Bronchial epithelial cell (primary cell): ENCODE measurements around the gene RGS11. TPM values are rescaled to one million over a fixed set of nuclear protein-coding genes. Genes with fewer than 3 reads are reported as not detected.
"Not testable (repeated sequence)": the region's sequence is repeated elsewhere in the genome, so short reads cannot be mapped to it uniquely, and the experiment has no call there.

Experiments used
- DNase-seq: peaks from one replicate; pipeline ENCODE4 v3.0.0-alpha.2; 2010; ENCODE audit warnings: low read depth
- FAIRE-seq: peaks from 2 replicates; lab custom pipeline; 2011; peaks lifted over from hg19 to GRCh38; lab: Jason Lieb, UNC
- H3K27me3 ChIP-seq: 2 replicates; pipeline ENCODE4 v1.5.1; 2011; ENCODE audit warnings: low read length; ENCODE audit not compliant: control insufficient read depth, insufficient read depth
- H3K36me3 ChIP-seq: 2 replicates; pipeline ENCODE4 v1.5.1; 2011; ENCODE audit warnings: low read length; ENCODE audit not compliant: control insufficient read depth, insufficient read depth
- H3K4me3 ChIP-seq: 2 replicates; pipeline ENCODE4 v1.5.1; 2011; ENCODE audit warnings: mild to moderate bottlenecking, low read depth, low read length, control low read depth
- total RNA-seq: library from RNA; depleted of rRNA; stranded (reverse); fragments of >200 nt; gene quantifications from 2 replicates; pipeline ENCODE4 v1.2.1, GENCODE V29; 2014
- TF ChIP-seq, protein P1 (sequence below): IDR thresholded peaks from 2 replicates; pipeline ENCODE4 v1.5.1; 2011; ENCODE audit warnings: mild to moderate bottlenecking, moderate library complexity, low read length, control low read depth, inconsistent platforms; ENCODE audit not compliant: insufficient read depth, severe bottlenecking

The RGS11 gene
- total RNA-seq, 1 donor from 2014 or later = not detected

DNA sequence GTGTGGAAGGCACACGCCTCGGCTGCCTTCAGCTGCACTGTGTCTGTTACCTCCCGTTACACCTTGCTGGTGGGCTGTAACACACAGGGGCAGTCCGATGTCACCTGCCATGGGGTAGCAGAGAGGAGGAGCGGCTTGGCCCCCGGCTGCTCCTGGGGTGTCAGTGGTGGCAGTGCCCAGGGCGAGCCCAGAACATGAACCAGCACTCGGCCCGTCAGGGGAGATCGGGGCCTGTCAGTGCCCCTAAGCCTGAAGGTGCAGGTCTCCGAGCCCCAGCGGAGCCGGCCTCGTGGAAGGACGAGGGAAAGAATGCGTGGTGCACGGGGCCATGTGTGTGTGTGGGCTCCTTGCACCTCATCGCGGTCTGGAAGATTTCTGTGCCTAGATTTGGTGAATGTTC, 15.4 kb downstream of the RGS11 start:
- H3K27me3 ChIP-seq = no peaks in the 10 kb centered on the region
- TF ChIP-seq, protein P1, sequence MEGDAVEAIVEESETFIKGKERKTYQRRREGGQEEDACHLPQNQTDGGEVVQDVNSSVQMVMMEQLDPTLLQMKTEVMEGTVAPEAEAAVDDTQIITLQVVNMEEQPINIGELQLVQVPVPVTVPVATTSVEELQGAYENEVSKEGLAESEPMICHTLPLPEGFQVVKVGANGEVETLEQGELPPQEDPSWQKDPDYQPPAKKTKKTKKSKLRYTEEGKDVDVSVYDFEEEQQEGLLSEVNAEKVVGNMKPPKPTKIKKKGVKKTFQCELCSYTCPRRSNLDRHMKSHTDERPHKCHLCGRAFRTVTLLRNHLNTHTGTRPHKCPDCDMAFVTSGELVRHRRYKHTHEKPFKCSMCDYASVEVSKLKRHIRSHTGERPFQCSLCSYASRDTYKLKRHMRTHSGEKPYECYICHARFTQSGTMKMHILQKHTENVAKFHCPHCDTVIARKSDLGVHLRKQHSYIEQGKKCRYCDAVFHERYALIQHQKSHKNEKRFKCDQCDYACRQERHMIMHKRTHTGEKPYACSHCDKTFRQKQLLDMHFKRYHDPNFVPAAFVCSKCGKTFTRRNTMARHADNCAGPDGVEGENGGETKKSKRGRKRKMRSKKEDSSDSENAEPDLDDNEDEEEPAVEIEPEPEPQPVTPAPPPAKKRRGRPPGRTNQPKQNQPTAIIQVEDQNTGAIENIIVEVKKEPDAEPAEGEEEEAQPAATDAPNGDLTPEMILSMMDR = no peak

DNA sequence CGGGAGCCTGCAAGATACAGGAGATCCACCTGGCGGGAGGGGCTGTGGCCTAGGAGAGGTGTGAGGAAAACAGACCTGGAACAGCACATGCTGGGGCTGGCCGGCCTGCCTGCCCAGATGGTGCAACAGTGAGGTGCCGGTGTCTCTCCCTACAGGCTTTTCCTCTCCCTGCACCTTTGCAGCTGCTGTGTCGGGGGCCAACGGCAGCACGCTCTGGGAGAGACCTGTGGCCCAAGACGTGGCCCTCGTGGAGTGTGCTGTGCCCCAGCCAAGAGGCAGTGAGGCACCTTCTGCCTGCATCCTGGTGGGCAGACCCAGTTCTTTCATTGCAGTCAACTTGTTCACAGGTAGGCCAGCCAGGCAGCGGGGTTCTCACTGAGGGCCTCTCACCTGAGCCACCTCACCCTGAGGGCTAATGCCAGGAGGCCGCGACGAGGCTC, 15.9 kb downstream of the RGS11 start:
- Histone ChIP-seq H3K4me3 (no peak overlapping the region), H3K27me3 (no peaks in the 10 kb centered on the region), H3K36me3 (peaks cover 10% of the 10 kb centered on the region)
- TF ChIP-seq, protein P1 = no peak
- DNase-seq (no peak), FAIRE-seq (no peak)

More for the DNA sequence above, 15.4 kb downstream of the RGS11 start:
- DNase-seq (no peak), FAIRE-seq (no peak)
- Histone ChIP-seq H3K4me3 (no peak overlapping the region), H3K36me3 (peaks cover 10% of the 10 kb centered on the region)

DNA sequence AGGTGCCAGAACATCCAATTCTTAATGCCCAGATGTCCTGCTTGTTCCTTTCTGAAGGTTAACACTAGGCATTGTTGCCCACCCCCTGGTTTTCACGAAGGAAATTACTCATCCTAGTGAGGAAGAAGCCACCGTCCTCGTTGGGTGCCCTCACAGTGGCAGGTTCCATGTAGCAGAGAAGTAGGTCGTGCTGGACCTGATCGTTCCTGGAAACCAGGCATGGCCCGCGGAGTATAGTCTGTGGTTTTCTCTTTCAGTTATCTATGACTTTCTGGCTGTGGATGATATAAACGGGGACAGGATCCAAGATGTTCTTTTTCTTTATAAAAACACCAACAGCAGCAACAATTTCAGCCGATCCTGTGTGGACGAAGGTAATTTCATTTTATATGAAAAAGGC, 16.5 kb downstream of the RGS11 start:
- Histone ChIP-seq H3K27me3 (no peaks in the 10 kb centered on the region), H3K36me3 (peaks cover 10% of the 10 kb centered on the region), H3K4me3 (no peak overlapping the region)
- DNase-seq (no peak), FAIRE-seq (no peak)
- TF ChIP-seq, protein P1 = no peak

DNA sequence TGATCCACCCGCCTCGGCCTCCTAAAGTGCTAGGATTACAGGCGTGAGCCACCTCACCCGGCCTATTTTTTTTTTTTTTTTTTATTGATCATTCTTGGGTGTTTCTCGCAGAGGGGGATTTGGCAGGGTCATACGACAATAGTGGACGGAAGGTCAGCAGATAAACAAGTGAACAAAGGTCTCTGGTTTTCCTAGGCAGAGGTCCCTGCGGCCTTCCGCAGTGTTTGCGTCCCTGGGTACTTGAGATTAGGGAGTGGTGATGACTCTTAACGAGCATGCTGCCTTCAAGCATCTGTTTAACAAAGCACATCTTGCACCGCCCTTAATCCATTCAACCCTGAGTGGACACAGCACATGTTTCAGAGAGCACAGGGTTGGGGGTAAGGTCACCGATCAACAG, 17.7 kb downstream of the RGS11 start:
- not testable (repeated sequence) for H3K4me3 ChIP-seq, H3K27me3 ChIP-seq, DNase-seq, FAIRE-seq
- H3K36me3 ChIP-seq = peaks cover 10% of the 10 kb centered on the region

DNA sequence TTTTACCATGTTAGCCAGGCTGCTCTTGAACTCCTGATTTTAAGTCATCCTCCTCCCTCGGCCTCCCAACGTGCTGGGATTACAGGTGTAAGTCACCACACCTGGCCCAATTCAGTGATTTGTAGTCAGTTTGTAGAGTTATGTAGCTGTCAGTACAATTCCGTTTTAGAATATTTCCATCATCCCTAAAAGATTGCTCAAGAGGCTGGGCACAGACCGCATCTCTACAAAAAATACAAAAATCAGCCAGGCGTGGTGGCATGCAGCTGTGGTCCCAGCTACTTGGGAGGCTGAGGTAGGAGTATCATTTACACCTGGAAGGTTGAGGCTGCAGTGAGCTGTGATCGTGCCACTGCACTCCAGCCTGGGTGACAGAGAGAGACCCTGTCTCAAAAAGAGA, 20.6 kb downstream of the RGS11 start:
- no peaks in the 10 kb centered on the region for H3K27me3 ChIP-seq
- TF ChIP-seq, protein P1 = no peak
- no peak overlapping the region for H3K4me3 ChIP-seq
- no peak for FAIRE-seq
- DNase-seq = no peak
- peaks cover 7% of the 10 kb centered on the region for H3K36me3 ChIP-seq

DNA sequence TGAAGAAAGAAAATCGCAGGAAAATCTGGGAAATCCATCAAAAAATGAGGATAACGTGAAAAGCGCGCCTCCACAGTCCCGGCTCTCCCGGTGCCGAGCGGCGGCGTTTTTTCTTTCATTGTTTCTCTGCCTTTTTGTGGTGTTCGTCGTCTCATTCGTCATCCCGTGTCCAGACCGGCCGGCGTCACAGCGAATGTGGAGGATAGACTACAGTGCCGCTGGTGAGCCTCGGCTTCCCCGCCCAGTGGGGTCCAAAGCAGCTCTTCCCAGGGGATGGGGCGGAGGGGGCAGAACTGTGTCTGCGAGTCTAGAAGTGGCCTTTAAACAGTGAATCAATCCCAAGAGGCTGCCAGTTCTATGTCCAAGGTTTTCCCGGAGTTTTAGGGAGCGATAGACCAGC, 21.3 kb downstream of the RGS11 start:
- H3K27me3 ChIP-seq = no peaks in the 10 kb centered on the region
- no peak for FAIRE-seq
- TF ChIP-seq, protein P1 = no peak
- peaks cover 5% of the 10 kb centered on the region for H3K36me3 ChIP-seq
- no peak overlapping the region for H3K4me3 ChIP-seq
- no peak for DNase-seq
